GM10248 (cell line): Measurements from ENCODE around the gene GFM1.

ENCODE experiments used
- CTCF ChIA-PET: fragments of 300-600 bp; sonication (Branson Sonifier 250); formaldehyde crosslinking; extraction: SDS; loops from one replicate; lab custom pipeline; 2021; ENCODE audit warnings: antibody characterized with exemption; lab: Yijun Ruan, JAX
- POLR2A ChIA-PET: fragments of 350-650 bp; sonication (Branson Sonifier 250); formaldehyde crosslinking; extraction: SDS; loops from one replicate; lab custom pipeline; 2020; ENCODE audit warnings: antibody characterized with exemption; lab: Yijun Ruan, JAX
- DNase-seq: peaks from one replicate; pipeline ENCODE4 v3.0.0; 2012; ENCODE audit errors: extremely low spot score
- CTCF ChIP-seq: IDR thresholded peaks from 2 replicates; pipeline ENCODE4 v1.5.1; 2012; ENCODE audit warnings: mild to moderate bottlenecking, low read depth; ENCODE audit errors: extremely low read depth, missing control alignments, control extremely low read depth

Gene GFM1

GRCh38 chr3:158713094-158713499 is 68.8 kb downstream of the GFM1 start:
- CTCF ChIA-PET = interaction anchor here (0.7 to 2.0 kb wide), 4 partner anchors 9 to 14 kb away, joined by 4 to 22 read pairs (median 6); no protein-coding TSS in a partner anchor

GRCh38 chr3:158717576-158717975 is 73.2 kb downstream of the GFM1 start:
- DNase-seq = no peak
- TF ChIP-seq CTCF = no peak
- CTCF ChIA-PET = interaction anchor here (2.6 to 5.6 kb wide), 2 partner anchors 10 to 72 kb away, joined by 9 to 46 read pairs; no protein-coding TSS in a partner anchor
- POLR2A ChIA-PET = no interaction called here

More at GRCh38 chr3:158713094-158713499, 68.8 kb downstream of the GFM1 start:
- no peak for DNase-seq
- POLR2A ChIA-PET = no interaction called here
- TF ChIP-seq CTCF = no peak

- DNase-seq = no peak
- TF ChIP-seq CTCF = no peak
- ChIA-PET POLR2A (no interaction called here), CTCF (interaction anchor here (0.9 to 5.6 kb wide), 3 partner anchors 8 to 71 kb away, joined by 3 to 46 read pairs (median 9); no protein-coding TSS in a partner anchor)
Measured at GRCh38 chr3:158718490-158719170, 74.3 kb downstream of the GFM1 start.

GRCh38 chr3:158722108-158722507 is 77.8 kb downstream of the GFM1 start:
- ChIA-PET POLR2A (no interaction called here), CTCF (interaction anchor here (1.0 to 1.7 kb wide), 2 partner anchors 17 to 50 kb away, joined by 3 to 4 read pairs; partner anchors contain the start of gene LXN)
- DNase-seq = no peak
- no peak for TF ChIP-seq CTCF

GRCh38 chr3:158723991-158724390 is 79.7 kb downstream of the GFM1 start:
- DNase-seq = no peak
- TF ChIP-seq CTCF = no peak
- ChIA-PET CTCF (interaction anchor here (0.9 to 2.0 kb wide), 6 partner anchors 10 to 68 kb away, joined by 3 to 6 read pairs (median 6); no protein-coding TSS in a partner anchor), POLR2A (no interaction called here)

GRCh38 chr3:158725348-158726011 is 81.2 kb downstream of the GFM1 start:
- no peak for TF ChIP-seq CTCF
- no peak for DNase-seq
- CTCF ChIA-PET = interaction anchor here (0.8 to 6.4 kb wide), 9 partner anchors 9 to 85 kb away, joined by 3 to 80 read pairs (median 6); no protein-coding TSS in a partner anchor
- POLR2A ChIA-PET = no interaction called here
